Parathyroid adenoma (tissue), 2 donors: ENCODE data around the gene SUMO3.

ENCODE experiments used
- H2AFZ ChIP-seq: fragments of 300-600 bp; sonication (generic); one replicate; pipeline ENCODE4 v1.7.0; 2017; ENCODE audit warnings: antibody characterized with exemption, mild to moderate bottlenecking
- H3K27ac ChIP-seq: fragments of 300-600 bp; sonication (generic); one replicate; pipeline ENCODE4 v1.7.0; 2017
- H3K27me3 ChIP-seq: fragments of 300-600 bp; sonication (generic); one replicate; pipeline ENCODE4 v1.7.0; 2017; ENCODE audit warnings: low read length; ENCODE audit not compliant: control insufficient read depth, insufficient read depth
- H3K36me3 ChIP-seq: fragments of 300-600 bp; sonication (generic); one replicate; pipeline ENCODE4 v1.7.0; 2017; ENCODE audit warnings: low read length; ENCODE audit not compliant: control insufficient read depth, insufficient read depth
- H3K4me1 ChIP-seq: fragments of 300-600 bp; sonication (generic); one replicate; pipeline ENCODE4 v1.7.0; 2017; ENCODE audit warnings: control low read depth
- H3K4me2 ChIP-seq: fragments of 300-600 bp; sonication (generic); one replicate; pipeline ENCODE4 v1.7.0; 2017; ENCODE audit warnings: low read length
- H3K4me3 ChIP-seq: fragments of 300-600 bp; sonication (generic); one replicate; pipeline ENCODE4 v1.7.0; 2017; ENCODE audit warnings: low read depth, low read length
- H3K79me2 ChIP-seq: fragments of 300-600 bp; sonication (generic); one replicate; pipeline ENCODE4 v1.7.0; 2017; ENCODE audit warnings: control low read depth
- H3K9ac ChIP-seq: fragments of 300-600 bp; sonication (generic); one replicate; pipeline ENCODE4 v1.7.0; 2017; ENCODE audit warnings: mild to moderate bottlenecking
- H3K9me3 ChIP-seq: fragments of 300-600 bp; sonication (generic); one replicate; pipeline ENCODE4 v1.7.0; 2017; ENCODE audit warnings: low read length; ENCODE audit not compliant: control insufficient read depth
- TF ChIP-seq, protein P1 (sequence below): fragments of 300-600 bp; sonication (generic); IDR thresholded peaks from one replicate; pipeline ENCODE4 v1.7.0; 2017; ENCODE audit warnings: antibody characterized with exemption, mild to moderate bottlenecking
- donor health status: primary hyperparathyroidism.

Gene SUMO3

GRCh38 chr21:44800103-44800502 lies 17.8 kb downstream of the SUMO3 start:
- Histone ChIP-seq H3K79me2 (peaks cover 18% of the 10 kb centered on the region), H3K9ac (no peak overlapping the region), H3K27me3 (no peaks in the 10 kb centered on the region), H3K4me1 (peaks cover 3% of the 10 kb centered on the region), H3K4me2 (no peak overlapping the region), H3K27ac (no peak overlapping the region), H3K4me3 (no peak overlapping the region), H2AFZ (no peak overlapping the region), H3K9me3 (no peaks in the 10 kb centered on the region), H3K36me3 (no peaks in the 10 kb centered on the region)
- TF ChIP-seq, protein P1, sequence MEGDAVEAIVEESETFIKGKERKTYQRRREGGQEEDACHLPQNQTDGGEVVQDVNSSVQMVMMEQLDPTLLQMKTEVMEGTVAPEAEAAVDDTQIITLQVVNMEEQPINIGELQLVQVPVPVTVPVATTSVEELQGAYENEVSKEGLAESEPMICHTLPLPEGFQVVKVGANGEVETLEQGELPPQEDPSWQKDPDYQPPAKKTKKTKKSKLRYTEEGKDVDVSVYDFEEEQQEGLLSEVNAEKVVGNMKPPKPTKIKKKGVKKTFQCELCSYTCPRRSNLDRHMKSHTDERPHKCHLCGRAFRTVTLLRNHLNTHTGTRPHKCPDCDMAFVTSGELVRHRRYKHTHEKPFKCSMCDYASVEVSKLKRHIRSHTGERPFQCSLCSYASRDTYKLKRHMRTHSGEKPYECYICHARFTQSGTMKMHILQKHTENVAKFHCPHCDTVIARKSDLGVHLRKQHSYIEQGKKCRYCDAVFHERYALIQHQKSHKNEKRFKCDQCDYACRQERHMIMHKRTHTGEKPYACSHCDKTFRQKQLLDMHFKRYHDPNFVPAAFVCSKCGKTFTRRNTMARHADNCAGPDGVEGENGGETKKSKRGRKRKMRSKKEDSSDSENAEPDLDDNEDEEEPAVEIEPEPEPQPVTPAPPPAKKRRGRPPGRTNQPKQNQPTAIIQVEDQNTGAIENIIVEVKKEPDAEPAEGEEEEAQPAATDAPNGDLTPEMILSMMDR = no peak

GRCh38 chr21:44799646-44800045 lies 18.2 kb downstream of the SUMO3 start:
- H3K27ac ChIP-seq = no peak overlapping the region
- no peak overlapping the region for H3K9ac ChIP-seq
- no peaks in the 10 kb centered on the region for H3K36me3 ChIP-seq
- no peak overlapping the region for H2AFZ ChIP-seq
- H3K4me3 ChIP-seq = no peak overlapping the region
- TF ChIP-seq, protein P1 = no peak
- no peak overlapping the region for H3K4me2 ChIP-seq
- no peaks in the 10 kb centered on the region for H3K27me3 ChIP-seq
- peaks cover 18% of the 10 kb centered on the region for H3K79me2 ChIP-seq
- H3K9me3 ChIP-seq = no peaks in the 10 kb centered on the region
- peaks cover 3% of the 10 kb centered on the region for H3K4me1 ChIP-seq

- Histone ChIP-seq H3K4me1 (peaks cover 3% of the 10 kb centered on the region), H3K4me2 (no peak overlapping the region), H3K4me3 (no peak overlapping the region), H3K9me3 (no peaks in the 10 kb centered on the region), H3K36me3 (no peaks in the 10 kb centered on the region), H2AFZ (no peak overlapping the region), H3K9ac (no peak overlapping the region), H3K27me3 (no peaks in the 10 kb centered on the region), H3K27ac (no peak overlapping the region), H3K79me2 (peaks cover 21% of the 10 kb centered on the region)
- TF ChIP-seq, protein P1 = no peak
Observed at GRCh38 chr21:44797775-44798174, 20.1 kb downstream of the SUMO3 start.

DNA sequence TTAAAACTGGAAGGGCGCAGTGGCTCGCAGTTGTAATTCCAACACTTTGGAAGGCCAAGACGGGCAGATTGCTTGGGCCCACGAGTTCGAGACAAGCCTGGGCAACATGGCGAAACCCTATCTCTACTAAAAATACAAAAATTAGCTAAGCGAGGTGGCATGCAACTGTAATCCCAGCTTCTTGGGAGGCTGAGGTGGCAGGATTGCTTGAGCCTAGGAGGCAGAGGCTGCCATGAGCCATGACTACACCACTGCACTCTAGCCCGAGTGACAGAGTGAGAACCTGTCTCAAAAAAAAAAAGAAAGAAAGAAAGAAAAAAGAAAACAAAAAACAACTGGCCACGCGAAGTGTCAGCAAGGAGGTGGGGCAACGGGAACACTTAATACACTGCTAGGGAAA lies 22.5 kb downstream of the SUMO3 start:
- Histone ChIP-seq H3K9ac (no peak overlapping the region), H3K27ac (no peak overlapping the region), H3K4me2 (no peak overlapping the region), H2AFZ (no peak overlapping the region), H3K4me1 (no peaks in the 10 kb centered on the region), H3K36me3 (no peaks in the 10 kb centered on the region), H3K27me3 (no peaks in the 10 kb centered on the region), H3K4me3 (no peak overlapping the region), H3K9me3 (no peaks in the 10 kb centered on the region), H3K79me2 (peaks cover 28% of the 10 kb centered on the region)
- TF ChIP-seq, protein P1 = no peak

DNA sequence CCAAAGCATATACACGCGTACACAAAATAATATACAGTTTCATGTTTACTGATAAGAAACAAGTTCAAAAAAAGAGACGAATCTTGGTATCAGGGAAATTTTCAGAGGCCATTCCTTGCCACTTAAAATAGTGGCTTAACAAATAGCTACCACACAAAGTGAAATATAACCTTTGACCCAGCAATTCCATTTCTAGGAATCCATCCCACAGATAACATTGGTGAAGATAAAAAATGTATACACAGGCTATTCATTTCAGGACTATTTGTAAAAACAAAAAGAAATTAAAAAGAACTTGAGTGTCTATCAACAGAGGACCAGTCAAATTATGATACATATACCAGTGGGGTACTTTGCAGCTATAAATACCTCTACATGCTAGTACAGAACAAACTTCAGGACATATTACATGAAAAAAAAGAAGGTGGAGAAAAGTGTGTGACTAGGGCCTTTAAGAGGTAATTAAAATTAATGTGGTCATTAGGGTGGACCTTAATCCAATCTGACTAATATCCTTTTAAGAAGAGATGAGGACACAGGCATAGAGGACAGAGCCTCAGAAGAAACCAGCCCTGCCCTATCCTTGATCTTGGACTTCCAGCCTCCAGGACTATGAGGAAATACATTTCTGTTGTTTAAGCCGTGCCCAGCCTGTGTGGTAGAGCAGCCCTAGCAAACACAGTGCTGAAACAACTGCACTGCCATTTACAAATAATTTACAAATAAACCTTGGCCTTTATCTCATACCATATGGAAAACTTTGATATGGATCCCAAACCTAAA lies 24.1 kb downstream of the SUMO3 start:
- H3K27me3 ChIP-seq = no peaks in the 10 kb centered on the region

More for the DNA sequence above, 24.1 kb downstream of the SUMO3 start:
- no peak overlapping the region for H3K4me3 ChIP-seq
- no peaks in the 10 kb centered on the region for H3K4me1 ChIP-seq
- H3K9ac ChIP-seq = no peak overlapping the region
- H3K79me2 ChIP-seq = peaks cover 28% of the 10 kb centered on the region
- H3K4me2 ChIP-seq = no peak overlapping the region
- H2AFZ ChIP-seq = no peak overlapping the region
- H3K36me3 ChIP-seq = no peaks in the 10 kb centered on the region
- TF ChIP-seq, protein P1 = no peak
- no peaks in the 10 kb centered on the region for H3K9me3 ChIP-seq
- no peak overlapping the region for H3K27ac ChIP-seq
